T-helper 2 cell treated with Interferon-gamma antibody and Interleukin-4, amounts not matched to agents 5 μg/mL and 100 μg/mL, for 36 hours (primary cell): ENCODE measurements around the gene TIGAR.

ENCODE experiments used
- DNase-seq: peaks from one replicate; pipeline ENCODE4 v3.0.0; 2021; ENCODE audit warnings: low spot score
- H3K27ac Mint-ChIP-seq: one replicate; pipeline ENCODE4 v1.8.0; 2021; ENCODE audit warnings: mild to moderate bottlenecking, mixed read lengths
- H3K27me3 Mint-ChIP-seq: one replicate; pipeline ENCODE4 v1.8.0; 2021; ENCODE audit warnings: low read depth, mixed read lengths
- H3K36me3 Mint-ChIP-seq: one replicate; pipeline ENCODE4 v1.8.0; 2021; ENCODE audit warnings: low read depth, mixed read lengths
- H3K4me1 Mint-ChIP-seq: one replicate; pipeline ENCODE4 v1.8.0; 2021; ENCODE audit warnings: low read depth, mixed read lengths
- H3K4me3 Mint-ChIP-seq: one replicate; pipeline ENCODE4 v1.8.0; 2022; ENCODE audit warnings: mild to moderate bottlenecking, moderate library complexity, mixed read lengths
- H3K9me3 Mint-ChIP-seq: one replicate; pipeline ENCODE4 v1.8.0; 2021; ENCODE audit warnings: mixed read lengths

TIGAR gene

DNA sequence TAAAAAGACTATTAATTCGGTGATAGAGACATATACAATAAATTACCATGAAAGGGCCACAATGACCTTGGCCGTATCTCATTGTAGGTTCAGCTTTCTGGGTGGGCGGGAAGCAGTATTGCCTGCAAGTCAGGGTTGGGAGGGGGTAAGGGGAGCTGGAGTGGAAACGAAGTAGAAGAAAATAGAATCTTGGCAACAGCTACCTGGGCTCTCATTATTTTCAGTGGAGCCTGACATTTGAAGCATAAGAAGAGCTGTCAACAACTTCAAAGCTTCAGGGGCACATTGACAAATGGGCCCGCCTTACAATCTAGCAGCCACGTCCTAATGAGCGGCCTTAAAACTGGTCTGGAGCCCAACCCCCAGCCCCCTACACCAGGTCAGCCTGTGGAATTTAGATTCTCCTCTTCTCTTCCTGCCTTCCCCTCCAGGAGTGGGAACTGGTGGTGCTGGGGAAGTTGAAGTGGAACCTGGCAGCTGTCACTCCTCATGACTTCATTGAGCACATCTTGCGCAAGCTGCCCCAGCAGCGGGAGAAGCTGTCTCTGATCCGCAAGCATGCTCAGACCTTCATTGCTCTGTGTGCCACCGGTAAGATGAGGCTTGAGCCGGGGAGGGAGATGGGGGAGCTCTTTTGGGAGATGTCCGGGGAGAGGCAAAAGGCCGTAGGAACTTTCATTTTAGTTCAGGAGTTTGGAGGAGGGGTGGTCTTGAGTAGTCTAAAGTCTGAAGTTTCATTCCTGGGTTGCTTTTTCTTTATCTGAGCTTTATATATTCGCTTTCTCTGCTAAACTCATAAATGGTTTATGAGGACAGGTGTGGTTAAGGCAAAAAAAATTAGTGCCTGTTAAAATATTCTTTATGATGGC is 42.5 kb upstream of the TIGAR start:
- no peak for DNase-seq
- H3K4me1 Mint-ChIP-seq = peaks cover 55% of the 10 kb centered on the region
- peaks cover 90% of the 10 kb centered on the region for H3K36me3 Mint-ChIP-seq
- peak overlapping the region; percentile 63 for H3K27ac Mint-ChIP-seq
- H3K27me3 Mint-ChIP-seq = no peaks in the 10 kb centered on the region
- H3K9me3 Mint-ChIP-seq = no peaks in the 10 kb centered on the region
- peak overlapping the region; percentile 93 for H3K4me3 Mint-ChIP-seq

GRCh38 chr12:4279198-4279690 is 41.8 kb upstream of the TIGAR start:
- peak overlapping the region; percentile 63 for H3K27ac Mint-ChIP-seq
- H3K36me3 Mint-ChIP-seq = peaks cover 97% of the 10 kb centered on the region
- peak overlapping the region; percentile 93 for H3K4me3 Mint-ChIP-seq
- H3K9me3 Mint-ChIP-seq = no peaks in the 10 kb centered on the region
- peaks cover 60% of the 10 kb centered on the region for H3K4me1 Mint-ChIP-seq
- H3K27me3 Mint-ChIP-seq = no peaks in the 10 kb centered on the region
- no peak for DNase-seq

- H3K27ac Mint-ChIP-seq = peak overlapping the region; percentile 79
- DNase-seq = no peak
- H3K27me3 Mint-ChIP-seq = no peaks in the 10 kb centered on the region
- H3K36me3 Mint-ChIP-seq = peaks cover 97% of the 10 kb centered on the region
- H3K9me3 Mint-ChIP-seq = no peaks in the 10 kb centered on the region
- H3K4me1 Mint-ChIP-seq = peaks cover 66% of the 10 kb centered on the region
- H3K4me3 Mint-ChIP-seq = peak overlapping the region; percentile 68
These were observed 40.5 kb upstream of the TIGAR start for GRCh38 chr12:4280351-4281163.

GRCh38 chr12:4281173-4281654 is 39.8 kb upstream of the TIGAR start:
- Mint-ChIP-seq H3K9me3 (no peaks in the 10 kb centered on the region), H3K36me3 (peaks cover 97% of the 10 kb centered on the region), H3K27me3 (no peaks in the 10 kb centered on the region), H3K27ac (no peak overlapping the region), H3K4me3 (no peak overlapping the region), H3K4me1 (peaks cover 73% of the 10 kb centered on the region)
- DNase-seq = no peak

DNA sequence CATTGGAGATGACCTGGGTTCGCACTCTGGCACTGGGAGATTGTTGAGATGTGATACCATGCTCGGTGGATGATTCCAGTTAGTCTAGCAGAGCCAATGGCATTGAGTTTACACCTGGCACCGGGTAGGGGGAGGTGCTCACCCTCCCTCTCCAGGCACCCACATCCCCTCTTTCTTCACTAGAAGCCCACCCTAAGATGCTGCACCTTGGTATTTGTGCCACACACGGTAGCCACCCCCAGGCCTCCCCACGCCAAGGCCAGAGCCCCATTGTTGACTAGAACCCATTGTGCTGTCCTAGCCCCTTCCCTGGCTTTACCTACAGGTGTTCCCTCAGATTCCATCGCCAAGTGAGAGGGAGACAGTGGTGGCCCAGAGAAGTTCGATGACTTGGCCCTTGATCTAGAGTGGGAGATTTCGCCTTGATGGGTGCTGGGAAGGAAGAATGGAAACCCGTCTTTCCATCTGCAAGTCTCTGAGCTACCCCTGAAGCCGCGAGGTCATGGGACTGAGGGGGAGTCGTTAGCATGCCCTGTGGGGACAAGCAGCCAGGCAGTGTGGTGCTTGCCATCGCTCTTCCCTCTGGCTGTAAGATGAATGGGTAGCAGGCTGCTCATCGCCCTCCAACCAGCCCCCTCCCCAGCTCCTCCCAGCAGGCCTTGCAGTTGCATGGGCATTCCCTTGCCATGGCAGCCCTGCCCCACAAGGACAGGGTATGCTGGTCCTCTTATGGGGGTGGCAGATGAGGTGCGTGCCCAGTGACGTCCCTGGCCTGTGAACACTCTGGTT is 38.7 kb upstream of the TIGAR start:
- Mint-ChIP-seq H3K27me3 (no peaks in the 10 kb centered on the region), H3K9me3 (no peaks in the 10 kb centered on the region), H3K4me3 (peak overlapping the region; percentile 42), H3K36me3 (peaks cover 97% of the 10 kb centered on the region), H3K27ac (peak overlapping the region; percentile 60), H3K4me1 (peaks cover 74% of the 10 kb centered on the region)
- no peak for DNase-seq

DNA sequence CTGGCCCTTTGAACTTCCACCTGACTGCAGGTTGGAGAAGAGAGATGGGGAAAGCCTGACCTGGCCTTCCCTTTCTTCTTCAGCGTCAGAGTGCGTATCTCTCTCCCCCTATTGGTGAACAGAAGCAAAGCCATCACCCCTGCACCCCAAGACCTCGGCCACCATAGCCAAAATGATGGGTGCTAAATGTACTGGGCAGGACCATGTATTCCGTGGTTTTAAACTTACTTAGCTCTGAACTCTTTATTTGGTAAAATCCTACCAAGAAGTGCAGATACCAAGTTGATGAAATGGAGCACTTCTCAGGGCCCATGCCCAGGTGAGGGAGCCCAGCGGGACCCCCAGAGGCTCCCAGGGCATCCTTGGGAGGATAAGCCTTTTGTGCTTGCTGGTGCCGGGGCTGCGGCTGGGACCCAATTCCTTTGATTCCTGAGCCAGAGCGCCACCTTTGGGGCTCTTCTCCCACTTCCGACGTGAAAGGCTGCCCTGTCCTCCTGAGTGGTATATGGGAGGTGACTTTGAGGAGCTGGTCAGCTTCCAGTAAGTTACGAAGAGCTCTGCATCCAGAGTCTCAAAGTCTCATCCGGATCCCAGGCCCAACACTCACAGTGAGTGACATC is 38.0 kb upstream of the TIGAR start:
- no peaks in the 10 kb centered on the region for H3K27me3 Mint-ChIP-seq
- H3K4me1 Mint-ChIP-seq = peaks cover 73% of the 10 kb centered on the region
- H3K4me3 Mint-ChIP-seq = peak overlapping the region; percentile 42
- peak overlapping the region; percentile 60 for H3K27ac Mint-ChIP-seq
- H3K9me3 Mint-ChIP-seq = no peaks in the 10 kb centered on the region
- no peak for DNase-seq
- H3K36me3 Mint-ChIP-seq = peaks cover 97% of the 10 kb centered on the region

- peaks cover 97% of the 10 kb centered on the region for H3K36me3 Mint-ChIP-seq
- H3K9me3 Mint-ChIP-seq = no peaks in the 10 kb centered on the region
- H3K4me3 Mint-ChIP-seq = peak overlapping the region; percentile 30
- H3K4me1 Mint-ChIP-seq = peaks cover 74% of the 10 kb centered on the region
- peak overlapping the region; percentile 57 for H3K27ac Mint-ChIP-seq
- DNase-seq = no peak
- no peaks in the 10 kb centered on the region for H3K27me3 Mint-ChIP-seq
These were observed 37.3 kb upstream of the TIGAR start for GRCh38 chr12:4283512-4284255.

DNA sequence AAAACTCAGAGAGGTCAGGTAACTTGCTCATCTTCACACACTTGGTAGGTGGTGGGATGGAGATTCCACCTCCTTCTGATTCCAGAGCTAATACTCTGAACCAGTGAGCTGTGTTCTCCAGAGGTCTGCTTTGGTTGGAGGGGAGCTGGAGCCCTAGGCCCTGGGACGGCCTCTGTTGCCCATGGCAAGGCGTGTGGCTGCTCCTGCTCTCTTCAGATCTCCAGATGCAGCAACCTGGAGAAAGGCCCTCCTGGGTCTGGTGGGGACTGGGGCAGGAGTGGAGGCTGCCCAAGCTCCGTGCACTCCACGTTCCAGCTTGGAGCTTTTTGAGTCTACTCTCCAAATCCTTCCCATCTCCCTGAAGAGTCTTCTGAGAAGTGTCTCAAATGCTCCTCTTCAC is 36.7 kb upstream of the TIGAR start:
- H3K27me3 Mint-ChIP-seq = no peaks in the 10 kb centered on the region
- H3K4me1 Mint-ChIP-seq = peaks cover 73% of the 10 kb centered on the region
- no peaks in the 10 kb centered on the region for H3K9me3 Mint-ChIP-seq
- no peak overlapping the region for H3K4me3 Mint-ChIP-seq
- no peak for DNase-seq
- peaks cover 97% of the 10 kb centered on the region for H3K36me3 Mint-ChIP-seq
- H3K27ac Mint-ChIP-seq = no peak overlapping the region

DNA sequence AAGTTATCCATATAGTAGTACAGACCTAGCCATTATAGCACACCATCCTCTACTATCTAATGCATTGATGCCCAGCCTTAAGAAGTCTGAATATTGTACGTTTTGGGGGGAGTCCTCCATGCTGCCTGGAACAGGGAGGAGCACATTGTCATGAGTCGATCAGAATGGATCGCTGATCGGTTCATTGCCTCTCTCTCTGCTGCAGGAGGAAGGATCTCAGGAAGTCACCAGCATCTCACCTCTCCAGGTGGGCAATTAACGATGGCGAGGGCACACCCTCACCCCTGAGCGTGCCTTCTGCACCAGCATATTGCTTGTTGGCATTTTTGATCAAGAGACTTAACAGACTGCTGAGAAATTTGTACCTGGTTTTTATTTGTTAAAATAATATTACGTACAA is 35.9 kb upstream of the TIGAR start:
- H3K9me3 Mint-ChIP-seq = no peaks in the 10 kb centered on the region
- H3K27ac Mint-ChIP-seq = no peak overlapping the region
- H3K4me3 Mint-ChIP-seq = peak overlapping the region; percentile 9
- peaks cover 95% of the 10 kb centered on the region for H3K36me3 Mint-ChIP-seq
- no peak for DNase-seq
- peaks cover 69% of the 10 kb centered on the region for H3K4me1 Mint-ChIP-seq
- H3K27me3 Mint-ChIP-seq = no peaks in the 10 kb centered on the region

- Mint-ChIP-seq H3K4me3 (peak overlapping the region; percentile 1), H3K27me3 (no peaks in the 10 kb centered on the region), H3K36me3 (peaks cover 94% of the 10 kb centered on the region), H3K27ac (peak overlapping the region; percentile 17), H3K4me1 (peaks cover 66% of the 10 kb centered on the region), H3K9me3 (no peaks in the 10 kb centered on the region)
- no peak for DNase-seq
These were observed 34.8 kb upstream of the TIGAR start for GRCh38 chr12:4286228-4286627.

DNA sequence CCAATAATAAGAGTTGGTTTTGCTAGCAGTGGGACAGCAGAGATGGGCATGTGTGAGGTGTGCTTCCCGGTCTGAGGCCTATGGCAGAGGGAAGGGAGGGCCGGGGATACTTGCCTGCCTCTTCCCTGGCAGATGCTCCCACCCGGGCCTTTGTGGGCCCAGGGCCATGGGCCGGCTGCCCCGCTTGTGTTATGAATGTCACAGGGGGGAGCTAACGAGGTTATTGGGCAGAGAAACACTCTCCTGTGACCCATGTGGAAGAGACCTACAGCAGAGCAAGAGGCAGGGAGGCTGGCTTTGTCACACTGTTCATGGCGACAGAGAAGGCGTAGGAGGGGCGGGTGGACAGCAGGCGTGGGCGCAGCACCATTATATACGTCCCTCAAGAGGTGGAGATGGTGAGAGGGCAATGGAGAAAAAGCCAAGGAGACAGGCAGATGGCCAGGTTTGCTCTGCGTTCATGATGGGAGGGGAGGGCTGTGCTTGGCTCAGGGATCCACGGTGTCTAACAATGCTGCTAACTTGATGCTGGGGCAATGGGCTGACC is 34.2 kb upstream of the TIGAR start:
- no peak overlapping the region for H3K4me3 Mint-ChIP-seq
- H3K27me3 Mint-ChIP-seq = no peaks in the 10 kb centered on the region
- DNase-seq = no peak
- peak overlapping the region; percentile 72 for H3K27ac Mint-ChIP-seq
- H3K9me3 Mint-ChIP-seq = no peaks in the 10 kb centered on the region
- peaks cover 95% of the 10 kb centered on the region for H3K36me3 Mint-ChIP-seq
- H3K4me1 Mint-ChIP-seq = peaks cover 70% of the 10 kb centered on the region

DNA sequence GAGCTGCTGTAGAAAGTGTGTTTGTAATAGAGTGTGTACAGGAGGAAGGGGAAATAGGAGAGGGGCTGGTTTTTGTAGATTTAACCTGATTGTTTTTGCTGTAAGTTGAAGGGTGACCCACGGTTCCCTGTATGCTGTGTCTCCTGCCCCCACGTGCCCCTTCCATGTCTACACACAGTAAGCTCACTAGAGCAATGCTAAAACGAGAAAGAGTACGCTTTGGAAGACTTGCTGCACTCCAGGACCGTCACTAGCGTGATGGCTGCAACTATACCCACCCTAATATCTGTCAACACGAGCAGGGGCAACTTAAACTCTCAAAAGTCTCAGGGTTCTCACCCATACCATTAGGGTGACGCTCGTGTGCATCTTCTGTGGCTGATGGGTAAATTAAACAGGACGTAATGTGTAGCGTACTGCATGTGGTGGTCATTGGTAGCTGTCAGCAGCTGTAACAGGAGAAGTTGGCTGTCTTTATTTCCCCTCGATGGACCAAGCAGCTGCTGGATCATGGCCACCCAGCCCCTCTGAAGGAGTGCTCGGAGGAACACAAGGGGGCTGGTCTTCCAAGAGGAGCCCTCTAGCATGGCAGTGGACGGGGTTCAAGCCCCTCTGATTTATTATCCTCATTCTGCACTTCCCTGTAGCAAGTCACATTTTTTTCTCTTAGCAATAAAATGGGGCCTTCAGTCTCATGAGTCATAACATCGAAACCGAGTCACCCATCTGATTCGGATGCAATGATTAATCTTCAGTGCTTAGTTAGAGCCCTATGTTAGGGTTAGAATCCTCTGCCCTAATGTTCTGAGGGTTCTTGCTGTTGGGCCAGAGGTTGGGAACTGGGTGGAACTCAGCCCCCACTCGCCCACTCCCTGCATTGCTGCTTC is 33.4 kb upstream of the TIGAR start:
- H3K27ac Mint-ChIP-seq = peak overlapping the region; percentile 72
- no peaks in the 10 kb centered on the region for H3K9me3 Mint-ChIP-seq
- peak overlapping the region; percentile 4 for H3K4me3 Mint-ChIP-seq
- H3K27me3 Mint-ChIP-seq = no peaks in the 10 kb centered on the region
- peaks cover 68% of the 10 kb centered on the region for H3K4me1 Mint-ChIP-seq
- DNase-seq = peak; percentile 23
- H3K36me3 Mint-ChIP-seq = peaks cover 93% of the 10 kb centered on the region
